ENCODE data around the gene CCER1. TPM values are rescaled to one million over a fixed set of nuclear protein-coding genes. Genes with fewer than 3 reads are reported as not detected.

The CCER1 gene
- total RNA-seq, 2 experiments from 2014 or later: not detected

- Mint-ChIP-seq H3K27ac (no peak overlapping the region), H3K4me1 (ENCODE audit: low read depth) (no peaks in the 10 kb centered on the region), H3K27me3 (no peaks in the 10 kb centered on the region), H3K9me3 (no peaks in the 10 kb centered on the region), H3K36me3 (ENCODE audit: low read depth) (no peaks in the 10 kb centered on the region), H3K4me3 (no peak overlapping the region)
- no peak for ATAC-seq (ENCODE audit: poor library complexity)
- Histone ChIP-seq H3K9me3 (ENCODE audit: control insufficient read depth in 1 of 2, insufficient read depth in 1 of 2, low read length in 2 of 2) (peaks cover 0 to 14% of the 10 kb centered on the region in 2 experiments), H3K27ac (ENCODE audit: low read depth in 1 of 2, low read length in 2 of 2) (no peak overlapping the region), H3K36me3 (ENCODE audit: insufficient read depth, low read length) (no peaks in the 10 kb centered on the region), H3K4me3 (ENCODE audit: low read length) (no peak overlapping the region), H3K4me1 (ENCODE audit: insufficient read depth, low read length) (no peaks in the 10 kb centered on the region), H3K27me3 (ENCODE audit: control insufficient read depth in 1 of 2, insufficient read depth in 2 of 2, low read length in 2 of 2) (no peaks in the 10 kb centered on the region)
- intact Hi-C loops (cut with DNase I, micrococcal nuclease): no loop called here
- POLR2A ChIA-PET: no interaction called here
- no peak for TF ChIP-seq CTCF (IDR thresholded peaks at IDR 0.05)
- CTCF ChIA-PET: no interaction called here
- DNase-seq: no peak
Observed at GRCh38 chr12:90954428-90954827, 548 bp downstream of the CCER1 start.

- Histone ChIP-seq H3K36me3 (ENCODE audit: insufficient read depth, low read length) (no peaks in the 10 kb centered on the region), H3K27me3 (ENCODE audit: control insufficient read depth in 1 of 2, insufficient read depth in 2 of 2, low read length in 2 of 2) (no peaks in the 10 kb centered on the region), H3K9me3 (ENCODE audit: control insufficient read depth in 1 of 2, insufficient read depth in 1 of 2, low read length in 2 of 2) (peaks cover 0 to 14% of the 10 kb centered on the region in 2 experiments), H3K27ac (ENCODE audit: low read depth in 1 of 2, low read length in 2 of 2) (no peak overlapping the region), H3K4me1 (ENCODE audit: insufficient read depth, low read length) (no peaks in the 10 kb centered on the region), H3K4me3 (ENCODE audit: low read length) (no peak overlapping the region)
- intact Hi-C loops (cut with DNase I, micrococcal nuclease): no loop called here
- Mint-ChIP-seq H3K27me3 (no peaks in the 10 kb centered on the region), H3K4me3 (no peak overlapping the region), H3K9me3 (no peaks in the 10 kb centered on the region), H3K4me1 (ENCODE audit: low read depth) (no peaks in the 10 kb centered on the region), H3K27ac (no peak overlapping the region), H3K36me3 (ENCODE audit: low read depth) (no peaks in the 10 kb centered on the region)
- CTCF ChIA-PET: no interaction called here
- peak in 3 of 14 experiments; percentile 2 to 25 (median 6) for DNase-seq
- ATAC-seq (ENCODE audit: poor library complexity): no peak
- TF ChIP-seq CTCF (IDR thresholded peaks at IDR 0.05): no peak
- POLR2A ChIA-PET: no interaction called here
Observed at GRCh38 chr12:90953956-90954421, 987 bp downstream of the CCER1 start.

GRCh38 chr12:90951432-90952105 is 3.4 kb downstream of the CCER1 start:
- ATAC-seq (ENCODE audit: poor library complexity) (no peak), DNase-seq (no peak)
- ChIA-PET CTCF (no interaction called here), POLR2A (no interaction called here)
- no peak overlapping the region for H3K27ac ChIP-seq (ENCODE audit: low read depth in 1 of 2, low read length in 2 of 2)
- Mint-ChIP-seq H3K27ac (no peak overlapping the region), H3K9me3 (no peaks in the 10 kb centered on the region), H3K27me3 (no peaks in the 10 kb centered on the region), H3K36me3 (ENCODE audit: low read depth) (no peaks in the 10 kb centered on the region), H3K4me3 (no peak overlapping the region), H3K4me1 (ENCODE audit: low read depth) (no peaks in the 10 kb centered on the region)
- no peaks in the 10 kb centered on the region for H3K27me3 ChIP-seq (ENCODE audit: control insufficient read depth in 1 of 2, insufficient read depth in 2 of 2, low read length in 2 of 2)
- H3K4me1 ChIP-seq (ENCODE audit: insufficient read depth, low read length): no peaks in the 10 kb centered on the region
- no peak overlapping the region for H3K4me3 ChIP-seq (ENCODE audit: low read length)
- H3K9me3 ChIP-seq (ENCODE audit: control insufficient read depth in 1 of 2, insufficient read depth in 1 of 2, low read length in 2 of 2): peaks cover 0 to 14% of the 10 kb centered on the region in 2 experiments
- no peaks in the 10 kb centered on the region for H3K36me3 ChIP-seq (ENCODE audit: insufficient read depth, low read length)
- TF ChIP-seq CTCF (IDR thresholded peaks at IDR 0.05): no peak
- intact Hi-C loops (cut with DNase I, micrococcal nuclease): no loop called here

Data from CD4-positive, alpha-beta T cell (primary cell).